AG09319 (cell line): ENCODE data around the gene PEX14.

Source experiments
- DNase-seq: peaks from one replicate; pipeline ENCODE4 v3.0.0-alpha.2; 2010; ENCODE audit warnings: low read depth; ENCODE audit errors: extremely low read depth
- CTCF ChIP-seq: IDR thresholded peaks from 2 replicates; pipeline ENCODE4 v1.5.1; 2011; ENCODE audit warnings: low read depth, mild to moderate bottlenecking, inconsistent platforms, low read length, moderate library complexity

Gene PEX14

GRCh38 chr1:10637834-10638558 lies 163.2 kb downstream of the PEX14 start:
- no peak for TF ChIP-seq CTCF
- no peak for DNase-seq

DNA sequence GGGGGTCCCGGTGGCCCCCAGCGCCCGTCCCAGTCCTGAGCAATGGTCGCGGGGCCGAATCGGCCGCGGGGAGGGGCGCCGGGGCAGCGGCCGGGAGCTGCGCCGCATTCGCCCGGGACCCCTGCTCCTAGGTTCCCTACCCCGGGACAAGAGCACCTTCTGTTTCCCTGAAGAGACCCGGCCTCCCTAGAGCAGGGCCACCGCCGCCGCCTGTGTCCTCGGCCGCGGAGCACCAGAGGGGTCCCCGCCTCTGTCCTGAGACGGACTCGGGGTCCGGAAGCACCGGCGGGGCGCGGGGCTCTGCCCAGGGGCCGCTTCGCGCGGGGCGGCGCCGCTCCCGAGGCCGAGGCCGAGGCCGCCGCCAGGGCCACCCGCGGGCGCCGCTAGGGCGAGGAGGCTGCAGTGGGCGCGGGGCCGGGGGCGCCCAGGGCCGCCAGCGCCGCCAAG lies 163.8 kb downstream of the PEX14 start:
- TF ChIP-seq CTCF, result no peak
- DNase-seq, result no peak

- no peak for DNase-seq
- TF ChIP-seq CTCF, result no peak
These were observed 164.4 kb downstream of the PEX14 start for GRCh38 chr1:10639011-10639774.

GRCh38 chr1:10639775-10640578 lies 165.2 kb downstream of the PEX14 start:
- no peak for TF ChIP-seq CTCF
- no peak for DNase-seq

- DNase-seq, result no peak
- no peak for TF ChIP-seq CTCF
These were observed 166.2 kb downstream of the PEX14 start for GRCh38 chr1:10640843-10641553.

DNA sequence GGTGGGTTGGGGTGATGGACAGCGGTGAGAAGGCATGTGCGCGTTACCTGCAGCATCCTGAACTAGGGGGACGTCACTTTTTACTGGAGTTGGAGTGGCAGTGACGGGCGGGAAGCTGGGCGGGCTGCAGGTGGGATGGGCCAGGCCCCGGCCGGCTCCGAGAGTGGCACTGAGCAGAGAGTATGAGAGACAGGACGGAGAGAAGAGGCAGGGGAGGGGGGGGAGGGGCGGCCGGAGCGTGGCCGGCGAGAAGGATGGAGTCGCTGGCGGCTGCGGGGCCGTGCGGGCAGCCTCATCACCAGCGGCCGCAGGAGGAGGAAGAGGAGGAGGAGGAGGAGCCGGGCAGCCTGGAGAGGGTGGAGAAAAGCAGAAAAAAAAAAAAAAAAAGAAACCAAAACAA lies 167.2 kb downstream of the PEX14 start:
- DNase-seq, result no peak
- TF ChIP-seq CTCF, result no peak
